G401.6 (cell line): ENCODE results near the gene CDK5R1.
A peak's percentile ranks its signal among the peaks of the same experiment; 100 is the strongest.
"Not testable (repeated sequence)": the region's sequence is repeated elsewhere in the genome, so short reads cannot be mapped to it uniquely, and the experiment has no call there.

ENCODE experiments used
- FAIRE-seq: peaks from 2 replicates; lab custom pipeline; 2012; peaks lifted over from hg19 to GRCh38; lab: Jason Lieb, UNC

Gene CDK5R1

GRCh38 chr17:32486701-32487472 lies at the start of gene CDK5R1:
Gene CDK5R1 (plus strand): TSS chr17:32486993. CDS start chr17:32487621, 628 bp downstream.
- FAIRE-seq: no peak

GRCh38 chr17:32440722-32441121 lies 46.1 kb upstream of the CDK5R1 start:
- FAIRE-seq: no peak

GRCh38 chr17:32441886-32442285 lies 44.9 kb upstream of the CDK5R1 start:
- FAIRE-seq: no peak

GRCh38 chr17:32443827-32444300 lies 42.9 kb upstream of the CDK5R1 start:
- no peak for FAIRE-seq

GRCh38 chr17:32444301-32445073 lies 42.3 kb upstream of the CDK5R1 start, which contains the start of gene PSMD11:
Gene PSMD11 (plus strand): TSS chr17:32444510. CDS start chr17:32444524, 14 bp downstream.
- FAIRE-seq: peak; percentile 79

- FAIRE-seq: no peak
These were observed 41.7 kb upstream of the CDK5R1 start for GRCh38 chr17:32445074-32445415.

- no peak for FAIRE-seq
These were observed 41.3 kb upstream of the CDK5R1 start for GRCh38 chr17:32445497-32445896.

- FAIRE-seq: no peak
These were observed 40.8 kb upstream of the CDK5R1 start for GRCh38 chr17:32445971-32446370.

GRCh38 chr17:32446949-32447348 lies 39.8 kb upstream of the CDK5R1 start:
- FAIRE-seq: no peak

- FAIRE-seq: no peak
These were observed 36.8 kb upstream of the CDK5R1 start for GRCh38 chr17:32449963-32450362.

- not testable (repeated sequence) for FAIRE-seq
These were observed 36.4 kb upstream of the CDK5R1 start for GRCh38 chr17:32450379-32450778.

GRCh38 chr17:32451879-32452278 lies 34.9 kb upstream of the CDK5R1 start:
- FAIRE-seq: no peak

- no peak for FAIRE-seq
These were observed 34.5 kb upstream of the CDK5R1 start for GRCh38 chr17:32452281-32452680.

GRCh38 chr17:32453370-32453769 lies 33.4 kb upstream of the CDK5R1 start:
- FAIRE-seq: no peak

- no peak for FAIRE-seq
These were observed 28.4 kb upstream of the CDK5R1 start for GRCh38 chr17:32458371-32458770.

- no peak for FAIRE-seq
These were observed 26.7 kb upstream of the CDK5R1 start for GRCh38 chr17:32460054-32460453.

- FAIRE-seq: no peak
These were observed 25.3 kb upstream of the CDK5R1 start for GRCh38 chr17:32461498-32461852.

GRCh38 chr17:32461853-32462617 lies 24.8 kb upstream of the CDK5R1 start:
- peak; percentile 85 for FAIRE-seq

- no peak for FAIRE-seq
These were observed 23.5 kb upstream of the CDK5R1 start for GRCh38 chr17:32463304-32463703.

GRCh38 chr17:32464374-32464773 lies 22.4 kb upstream of the CDK5R1 start:
- no peak for FAIRE-seq

GRCh38 chr17:32467949-32468348 lies 18.8 kb upstream of the CDK5R1 start:
- FAIRE-seq: no peak

GRCh38 chr17:32470405-32471167 lies 16.2 kb upstream of the CDK5R1 start:
- FAIRE-seq: no peak
